Small intestine (tissue), 7 donors: ENCODE data around the gene AKT1S1. TPM values are rescaled to one million over a fixed set of nuclear protein-coding genes. Genes with fewer than 3 reads are reported as not detected.

Experiments
- DNase-seq, 2 donors: peaks; one replicate each; pipeline versions ENCODE4 v3.0.0 to v3.0.0-alpha.2; 2013
- FAIRE-seq: peaks from 2 replicates; lab custom pipeline; 2012; peaks lifted over from hg19 to GRCh38; lab: Jason Lieb, UNC
- H3K27ac ChIP-seq, 3 donors: one replicate each; pipeline ENCODE4 v1.5.1; 2013; ENCODE audit warnings: low read length in 2 of 3, mild to moderate bottlenecking in 2 of 3, control low read depth in 1 of 3, inconsistent platforms in 1 of 3, low read depth in 1 of 3, moderate library complexity in 1 of 3
- H3K27me3 ChIP-seq, 3 donors: one replicate each; pipeline ENCODE4 v1.6.1; 2013; ENCODE audit warnings: low read length in 3 of 3, inconsistent platforms in 1 of 3; ENCODE audit not compliant: control insufficient read depth in 3 of 3, insufficient read depth in 3 of 3
- H3K36me3 ChIP-seq, 3 donors: one replicate each; pipeline ENCODE4 v1.6.1; 2013; ENCODE audit warnings: low read length in 3 of 3, inconsistent platforms in 1 of 3, low read depth in 1 of 3, mild to moderate bottlenecking in 1 of 3, moderate library complexity in 1 of 3; ENCODE audit not compliant: control insufficient read depth in 3 of 3, insufficient read depth in 2 of 3
- H3K4me1 ChIP-seq, 3 donors: one replicate each; pipeline ENCODE4 v1.6.1; 2013; ENCODE audit warnings: low read length in 2 of 3, inconsistent platforms in 1 of 3, low read depth in 1 of 3, mild to moderate bottlenecking in 1 of 3, moderate library complexity in 1 of 3; ENCODE audit not compliant: control insufficient read depth in 3 of 3, insufficient read depth in 2 of 3
- H3K4me3 ChIP-seq, 3 donors: one replicate each; pipeline ENCODE4 v1.5.1; 2013; ENCODE audit warnings: low read length in 3 of 3, control low read depth in 1 of 3, inconsistent platforms in 1 of 3, low read depth in 1 of 3, mild to moderate bottlenecking in 1 of 3, moderate library complexity in 1 of 3
- H3K9me3 ChIP-seq, 2 donors: one replicate each; pipeline ENCODE4 v1.6.1; 2013; ENCODE audit warnings: low read depth in 1 of 2, low read length in 1 of 2; ENCODE audit not compliant: control insufficient read depth in 2 of 2, insufficient read depth in 1 of 2
- WGBS, 3 donors: extraction: QIAGEN DNeasy Blood & Tissue Kit; methylation state at CpG; one replicate each; pipeline ENCODE4 v1.1.7; 2013; 5-methylcytosine and 5-hydroxymethylcytosine counted together
- polyA plus RNA-seq, 4 donors: library from polyadenylated mRNA; stranded (reverse) in 3 of 4; unstranded in 1 of 4; fragments of 200-250 nt in 3 of 4; fragments of 120-200 nt in 1 of 4; gene quantifications; one replicate each; pipeline versions ENCODE4 v1.2.1 to v1.2.3, GENCODE V29; 2013
- donor health status: healthy with polysubstance abuse.
- donor health status: control.
- donor health status: control.
- donor health status: Bipolar disorder and iron deficiency.
- donor health status: healthy.

AKT1S1 gene
- polyA plus RNA-seq, 4 donors: 30.6 to 54.9 (median 37.5) TPM

GRCh38 chr19:49875857-49876421 lies 1.2 kb downstream of the AKT1S1 start:
- H3K4me1 ChIP-seq: peaks cover 0 to 19% (median 4%) of the 10 kb centered on the region in 3 donors
- no peak for FAIRE-seq
- H3K9me3 ChIP-seq: no peaks in the 10 kb centered on the region
- H3K27me3 ChIP-seq: no peaks in the 10 kb centered on the region
- 1 to 2% (median 1%) methylated on average over 23 to 28 of the region's 28 CpGs for whole genome bisulfite sequencing, 3 donors
- peak in 1 of 2 donors; percentile 79 for DNase-seq
- H3K36me3 ChIP-seq: peaks cover 0 to 62% (median 2%) of the 10 kb centered on the region in 3 donors
- peak overlapping the region; percentile 86 to 99 (median 98) for H3K27ac ChIP-seq
- peak overlapping the region; percentile 78 to 83 (median 80) for H3K4me3 ChIP-seq

GRCh38 chr19:49875177-49875576 lies 2.0 kb downstream of the AKT1S1 start:
- DNase-seq (no peak), FAIRE-seq (no peak)
- Histone ChIP-seq H3K4me1 (peaks cover 0 to 24% (median 4%) of the 10 kb centered on the region in 3 donors), H3K36me3 (peaks cover 0 to 59% (median 0%) of the 10 kb centered on the region in 3 donors), H3K27ac (peak overlapping the region; percentile 9 to 99 (median 98)), H3K4me3 (peak overlapping the region in 2 of 3 donors; percentile 80 to 83), H3K9me3 (no peaks in the 10 kb centered on the region), H3K27me3 (no peaks in the 10 kb centered on the region)
- 66 to 81% (median 73%) methylated on average over 4 of the region's 4 CpGs for WGBS, 3 donors

GRCh38 chr19:49874503-49875157 lies 2.5 kb downstream of the AKT1S1 start:
- Histone ChIP-seq H3K27me3 (no peaks in the 10 kb centered on the region), H3K27ac (no peak overlapping the region), H3K4me3 (no peak overlapping the region), H3K9me3 (no peaks in the 10 kb centered on the region), H3K36me3 (peaks cover 0 to 53% (median 0%) of the 10 kb centered on the region in 3 donors), H3K4me1 (peaks cover 0 to 24% (median 4%) of the 10 kb centered on the region in 3 donors)
- DNase-seq (no peak), FAIRE-seq (no peak)
- WGBS, 3 donors: 90 to 94% (median 93%) methylated on average over 11 of the region's 11 CpGs

- Histone ChIP-seq H3K27ac (no peak overlapping the region), H3K27me3 (no peaks in the 10 kb centered on the region), H3K4me3 (no peak overlapping the region), H3K36me3 (peaks cover 0 to 45% (median 0%) of the 10 kb centered on the region in 3 donors), H3K9me3 (no peaks in the 10 kb centered on the region), H3K4me1 (peaks cover 0 to 24% (median 4%) of the 10 kb centered on the region in 3 donors)
- DNase-seq (no peak), FAIRE-seq (no peak)
- WGBS, 3 donors: 88 to 94% (median 91%) methylated on average over 10 of the region's 10 CpGs
These were observed 3.3 kb downstream of the AKT1S1 start for GRCh38 chr19:49873834-49874233.

GRCh38 chr19:49873129-49873521 lies 4.0 kb downstream of the AKT1S1 start:
- peaks cover 0 to 41% (median 0%) of the 10 kb centered on the region in 3 donors for H3K36me3 ChIP-seq
- no peak overlapping the region for H3K4me3 ChIP-seq
- peaks cover 0 to 26% (median 4%) of the 10 kb centered on the region in 3 donors for H3K4me1 ChIP-seq
- H3K27ac ChIP-seq: no peak overlapping the region
- no peaks in the 10 kb centered on the region for H3K27me3 ChIP-seq
- DNase-seq: no peak
- no peak for FAIRE-seq
- H3K9me3 ChIP-seq: peaks cover 0 to 3% of the 10 kb centered on the region in 2 donors
- 93 to 97% (median 94%) methylated on average over 13 to 29 of the region's 29 CpGs for WGBS, 3 donors

GRCh38 chr19:49872245-49873128 lies 4.7 kb downstream of the AKT1S1 start:
- no peaks in the 10 kb centered on the region for H3K27me3 ChIP-seq
- H3K36me3 ChIP-seq: peaks cover 0 to 41% (median 0%) of the 10 kb centered on the region in 3 donors
- no peak overlapping the region for H3K4me3 ChIP-seq
- 87 to 90% (median 88%) methylated on average over 23 to 27 of the region's 27 CpGs for WGBS, 3 donors
- DNase-seq (no peak), FAIRE-seq (no peak)
- peaks cover 0 to 26% (median 4%) of the 10 kb centered on the region in 3 donors for H3K4me1 ChIP-seq
- H3K9me3 ChIP-seq: peaks cover 0 to 4% of the 10 kb centered on the region in 2 donors
- no peak overlapping the region for H3K27ac ChIP-seq

GRCh38 chr19:49871349-49871985 lies 5.7 kb downstream of the AKT1S1 start:
- peaks cover 0 to 29% (median 4%) of the 10 kb centered on the region in 3 donors for H3K4me1 ChIP-seq
- H3K27me3 ChIP-seq: no peaks in the 10 kb centered on the region
- no peak for DNase-seq
- no peak overlapping the region for H3K4me3 ChIP-seq
- WGBS, 3 donors: 91 to 93% (median 92%) methylated on average over 16 to 17 of the region's 17 CpGs
- FAIRE-seq: no peak
- H3K9me3 ChIP-seq: peaks cover 0 to 4% of the 10 kb centered on the region in 2 donors
- H3K27ac ChIP-seq: no peak overlapping the region
- H3K36me3 ChIP-seq: peaks cover 0 to 38% (median 0%) of the 10 kb centered on the region in 3 donors
